ENCODE results near the gene FBRS.

DNA sequence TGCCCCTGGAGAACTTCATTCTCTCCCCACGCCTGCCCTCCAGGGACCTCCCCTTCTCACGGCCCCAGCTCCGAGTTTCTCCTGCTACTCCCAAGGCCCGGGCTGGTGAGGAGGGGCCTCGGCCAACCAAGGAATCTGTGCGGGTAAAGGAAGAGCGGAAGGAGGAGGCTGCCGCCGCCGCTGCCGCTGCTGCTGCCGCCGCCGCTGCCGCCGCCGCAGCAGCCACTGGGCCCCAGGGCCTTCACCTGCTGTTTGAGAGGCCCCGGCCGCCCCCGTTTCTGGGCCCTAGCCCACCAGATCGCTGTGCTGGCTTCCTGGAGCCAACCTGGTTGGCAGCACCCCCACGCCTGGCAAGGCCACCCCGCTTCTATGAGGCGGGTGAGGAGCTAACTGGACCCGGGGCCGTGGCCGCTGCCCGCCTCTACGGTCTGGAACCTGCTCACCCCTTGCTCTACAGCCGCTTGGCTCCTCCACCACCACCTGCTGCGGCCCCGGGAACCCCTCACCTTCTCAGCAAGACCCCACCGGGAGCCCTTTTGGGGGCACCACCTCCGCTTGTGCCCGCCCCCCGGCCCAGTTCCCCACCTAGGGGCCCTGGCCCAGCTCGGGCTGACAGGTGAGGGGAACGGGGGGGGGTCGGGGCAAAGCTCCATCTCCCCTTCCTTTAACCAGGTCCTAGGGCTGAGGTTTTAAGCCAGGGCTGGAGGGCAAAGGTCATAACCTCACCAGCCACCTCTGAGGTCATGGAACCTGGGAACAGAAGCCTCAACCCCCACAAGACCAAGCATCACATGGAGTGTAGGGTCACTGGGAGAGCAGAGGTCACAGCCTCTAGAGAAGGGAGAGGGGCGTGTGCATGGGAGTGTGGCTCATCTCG is 11.0 kb downstream of the FBRS start:
- TF ChIP-seq, protein P1, sequence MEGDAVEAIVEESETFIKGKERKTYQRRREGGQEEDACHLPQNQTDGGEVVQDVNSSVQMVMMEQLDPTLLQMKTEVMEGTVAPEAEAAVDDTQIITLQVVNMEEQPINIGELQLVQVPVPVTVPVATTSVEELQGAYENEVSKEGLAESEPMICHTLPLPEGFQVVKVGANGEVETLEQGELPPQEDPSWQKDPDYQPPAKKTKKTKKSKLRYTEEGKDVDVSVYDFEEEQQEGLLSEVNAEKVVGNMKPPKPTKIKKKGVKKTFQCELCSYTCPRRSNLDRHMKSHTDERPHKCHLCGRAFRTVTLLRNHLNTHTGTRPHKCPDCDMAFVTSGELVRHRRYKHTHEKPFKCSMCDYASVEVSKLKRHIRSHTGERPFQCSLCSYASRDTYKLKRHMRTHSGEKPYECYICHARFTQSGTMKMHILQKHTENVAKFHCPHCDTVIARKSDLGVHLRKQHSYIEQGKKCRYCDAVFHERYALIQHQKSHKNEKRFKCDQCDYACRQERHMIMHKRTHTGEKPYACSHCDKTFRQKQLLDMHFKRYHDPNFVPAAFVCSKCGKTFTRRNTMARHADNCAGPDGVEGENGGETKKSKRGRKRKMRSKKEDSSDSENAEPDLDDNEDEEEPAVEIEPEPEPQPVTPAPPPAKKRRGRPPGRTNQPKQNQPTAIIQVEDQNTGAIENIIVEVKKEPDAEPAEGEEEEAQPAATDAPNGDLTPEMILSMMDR (IDR thresholded peaks at IDR 0.05; ENCODE audit: low read depth, low read length): no peak
- no peak for TF ChIP-seq EZH2phosphoT487 (IDR thresholded peaks at IDR 0.05; ENCODE audit: low read depth)

Measured in OCI-LY3 (cell line).